Neural crest cell (in vitro differentiated cells): ENCODE measurements around the gene SBF2. TPM values are rescaled to one million over a fixed set of nuclear protein-coding genes. Genes with fewer than 3 reads are reported as not detected.
A peak's percentile ranks its signal among the peaks of the same experiment; 100 is the strongest.

Experiments
- DNase-seq: peaks from one replicate; pipeline ENCODE4 v3.0.0; 2021; ENCODE audit warnings: low read depth, mixed read lengths, low spot score
- H3K27ac Mint-ChIP-seq: one replicate; pipeline ENCODE4 v1.8.0; 2021; ENCODE audit warnings: mild to moderate bottlenecking, mixed read lengths; ENCODE audit not compliant: unreplicated experiment
- H3K27me3 Mint-ChIP-seq: 2 replicates; pipeline ENCODE4 v1.8.0; 2021; ENCODE audit warnings: low read depth, mild to moderate bottlenecking, mixed read lengths
- H3K36me3 Mint-ChIP-seq: 2 replicates; pipeline ENCODE4 v1.8.0; 2021; ENCODE audit warnings: low read depth, mild to moderate bottlenecking, mixed read lengths
- H3K4me1 Mint-ChIP-seq: 2 replicates; pipeline ENCODE4 v1.8.0; 2021; ENCODE audit warnings: mixed read lengths
- H3K4me3 Mint-ChIP-seq: one replicate; pipeline ENCODE4 v1.8.0; 2021; ENCODE audit warnings: mild to moderate bottlenecking, mixed read lengths
- H3K9me3 Mint-ChIP-seq: 2 replicates; pipeline ENCODE4 v1.8.0; 2021; ENCODE audit warnings: mixed read lengths
- CTCF ChIP-seq: fragments of 200-600 bp; sonication (generic); conservative IDR thresholded peaks from 2 replicates; pipeline ENCODE4 v1.5.0; 2021; ENCODE audit warnings: antibody characterized with exemption, mild to moderate bottlenecking
- total RNA-seq: library from RNA; stranded (reverse); gene quantifications from 2 replicates; pipeline ENCODE4 v1.2.1, GENCODE V29; 2021

The SBF2 gene
- total RNA-seq, 1 donor from 2014 or later: 30.2 TPM

GRCh38 chr11:10329356-10329755 lies 35.3 kb upstream of the SBF2 start:
- no peak overlapping the region for H3K4me3 Mint-ChIP-seq
- H3K27ac Mint-ChIP-seq: no peak overlapping the region
- no peak for DNase-seq
- peaks cover 1% of the 10 kb centered on the region for H3K27me3 Mint-ChIP-seq
- no peaks in the 10 kb centered on the region for H3K9me3 Mint-ChIP-seq
- H3K4me1 Mint-ChIP-seq: peaks cover 3% of the 10 kb centered on the region
- TF ChIP-seq CTCF: no peak
- no peaks in the 10 kb centered on the region for H3K36me3 Mint-ChIP-seq

- Mint-ChIP-seq H3K27ac (no peak overlapping the region), H3K27me3 (no peaks in the 10 kb centered on the region), H3K36me3 (no peaks in the 10 kb centered on the region), H3K4me1 (peaks cover 8% of the 10 kb centered on the region), H3K9me3 (no peaks in the 10 kb centered on the region), H3K4me3 (no peak overlapping the region)
- no peak for DNase-seq
- no peak for TF ChIP-seq CTCF
These were observed 34.5 kb upstream of the SBF2 start for GRCh38 chr11:10328314-10329098.

- DNase-seq: no peak
- no peak overlapping the region for H3K27ac Mint-ChIP-seq
- H3K4me1 Mint-ChIP-seq: peaks cover 19% of the 10 kb centered on the region
- TF ChIP-seq CTCF: no peak
- no peaks in the 10 kb centered on the region for H3K36me3 Mint-ChIP-seq
- no peaks in the 10 kb centered on the region for H3K27me3 Mint-ChIP-seq
- no peak overlapping the region for H3K4me3 Mint-ChIP-seq
- H3K9me3 Mint-ChIP-seq: no peaks in the 10 kb centered on the region
These were observed 33.2 kb upstream of the SBF2 start for GRCh38 chr11:10327254-10327653.

- Mint-ChIP-seq H3K4me1 (peaks cover 19% of the 10 kb centered on the region), H3K9me3 (no peaks in the 10 kb centered on the region), H3K27me3 (no peaks in the 10 kb centered on the region), H3K36me3 (no peaks in the 10 kb centered on the region), H3K4me3 (no peak overlapping the region), H3K27ac (peak overlapping the region; percentile 30)
- no peak for DNase-seq
- TF ChIP-seq CTCF: no peak
These were observed 32.3 kb upstream of the SBF2 start for GRCh38 chr11:10326012-10326964.

GRCh38 chr11:10325277-10326011 lies 31.4 kb upstream of the SBF2 start:
- Mint-ChIP-seq H3K27me3 (no peaks in the 10 kb centered on the region), H3K9me3 (no peaks in the 10 kb centered on the region), H3K36me3 (no peaks in the 10 kb centered on the region), H3K27ac (no peak overlapping the region), H3K4me3 (no peak overlapping the region), H3K4me1 (peaks cover 22% of the 10 kb centered on the region)
- DNase-seq: no peak
- TF ChIP-seq CTCF: no peak
